Astrocyte (in vitro differentiated cells and primary cell): ENCODE data around the gene CASK.

Experiments used
- EZH2 ChIP-seq: IDR thresholded peaks from 2 replicates; pipeline ENCODE4 v1.6.1; 2012; ENCODE audit warnings: mild to moderate bottlenecking, low read length, inconsistent platforms; ENCODE audit not compliant: insufficient read depth
- TF ChIP-seq, protein P1 (sequence below): IDR thresholded peaks from 2 replicates; pipeline ENCODE4 v1.5.1; 2011; ENCODE audit warnings: low read depth, mild to moderate bottlenecking, inconsistent platforms, low read length, moderate library complexity; ENCODE audit not compliant: insufficient read depth

DNA sequence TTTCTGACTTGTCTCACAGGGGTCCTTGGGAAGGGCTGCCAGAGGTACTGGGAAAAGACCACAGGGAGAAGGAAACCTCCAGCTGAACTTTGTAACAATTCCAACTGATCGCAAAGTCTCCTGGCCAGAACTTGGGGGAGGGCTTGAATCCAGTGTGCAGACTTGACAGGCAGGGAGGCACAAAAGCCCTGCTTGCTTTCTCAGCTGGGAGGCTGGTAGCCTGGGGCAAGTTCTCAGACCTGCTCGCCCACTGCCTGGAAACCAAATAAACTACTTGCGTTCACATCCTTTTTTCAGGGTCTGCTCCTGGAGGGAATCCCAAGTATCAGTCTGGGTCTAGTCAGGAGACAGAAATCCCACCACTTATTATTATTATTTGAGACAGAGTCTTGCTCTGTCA lies 48.0 kb upstream of the CASK start:
- no peak for TF ChIP-seq EZH2
- TF ChIP-seq, protein P1, sequence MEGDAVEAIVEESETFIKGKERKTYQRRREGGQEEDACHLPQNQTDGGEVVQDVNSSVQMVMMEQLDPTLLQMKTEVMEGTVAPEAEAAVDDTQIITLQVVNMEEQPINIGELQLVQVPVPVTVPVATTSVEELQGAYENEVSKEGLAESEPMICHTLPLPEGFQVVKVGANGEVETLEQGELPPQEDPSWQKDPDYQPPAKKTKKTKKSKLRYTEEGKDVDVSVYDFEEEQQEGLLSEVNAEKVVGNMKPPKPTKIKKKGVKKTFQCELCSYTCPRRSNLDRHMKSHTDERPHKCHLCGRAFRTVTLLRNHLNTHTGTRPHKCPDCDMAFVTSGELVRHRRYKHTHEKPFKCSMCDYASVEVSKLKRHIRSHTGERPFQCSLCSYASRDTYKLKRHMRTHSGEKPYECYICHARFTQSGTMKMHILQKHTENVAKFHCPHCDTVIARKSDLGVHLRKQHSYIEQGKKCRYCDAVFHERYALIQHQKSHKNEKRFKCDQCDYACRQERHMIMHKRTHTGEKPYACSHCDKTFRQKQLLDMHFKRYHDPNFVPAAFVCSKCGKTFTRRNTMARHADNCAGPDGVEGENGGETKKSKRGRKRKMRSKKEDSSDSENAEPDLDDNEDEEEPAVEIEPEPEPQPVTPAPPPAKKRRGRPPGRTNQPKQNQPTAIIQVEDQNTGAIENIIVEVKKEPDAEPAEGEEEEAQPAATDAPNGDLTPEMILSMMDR, result no peak
